HG02981 (cell line): ENCODE measurements around the gene LYRM1.
"Not testable (repeated sequence)": the region's sequence is repeated elsewhere in the genome, so short reads cannot be mapped to it uniquely, and the experiment has no call there.

Source experiments
- ATAC-seq: cut with Tn5 transposase; IDR thresholded peaks from one replicate; pipeline ENCODE4 v1.9.1; 2021; ENCODE audit warnings: mild to moderate bottlenecking, moderate library complexity; ENCODE audit not compliant: unreplicated experiment

LYRM1 gene

DNA sequence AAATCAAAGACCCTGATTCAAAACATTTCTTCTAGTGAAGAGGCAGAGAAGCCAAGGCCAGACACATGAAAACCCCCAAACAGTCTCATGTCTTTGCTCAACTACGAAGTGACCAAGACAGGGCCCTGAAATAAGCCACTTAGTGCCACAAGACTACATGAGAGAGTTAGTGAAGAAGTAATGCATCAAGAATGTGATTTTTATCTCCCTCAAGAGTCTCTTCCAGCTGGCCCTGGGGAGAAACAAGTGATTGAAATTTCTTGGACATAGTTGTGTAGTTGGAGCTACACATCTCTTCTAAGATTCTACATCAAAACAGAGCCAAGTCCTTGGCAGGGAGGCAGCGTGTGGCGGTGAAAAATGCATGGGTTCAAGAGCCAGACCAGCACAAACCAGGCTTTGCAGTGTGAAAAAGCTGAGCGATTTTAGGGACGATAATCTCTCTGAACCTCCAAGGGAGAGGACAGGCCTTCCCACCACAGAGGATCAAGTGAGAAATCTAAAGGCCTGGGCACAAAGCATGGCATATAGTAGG lies 30.6 kb downstream of the LYRM1 start:
- ATAC-seq, result no peak

DNA sequence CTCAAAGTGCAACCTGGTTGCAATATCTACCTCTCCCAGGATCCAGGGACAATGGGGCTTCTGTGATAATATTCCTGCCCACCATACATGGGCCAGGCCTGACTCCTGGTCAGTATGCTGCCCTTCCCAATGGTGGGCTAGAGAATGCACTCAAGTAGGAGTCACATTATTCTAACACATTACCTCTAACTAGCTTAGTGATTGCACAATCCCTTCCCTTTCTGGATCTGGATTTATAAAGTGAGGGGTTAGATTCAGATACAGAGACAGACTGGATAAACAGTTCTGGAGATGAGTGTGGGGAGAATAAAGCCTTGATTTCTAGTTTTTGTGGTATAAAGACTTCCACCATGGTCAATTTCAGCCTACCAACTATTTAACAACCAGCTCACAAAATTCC lies 33.0 kb downstream of the LYRM1 start:
- ATAC-seq, result no peak

DNA sequence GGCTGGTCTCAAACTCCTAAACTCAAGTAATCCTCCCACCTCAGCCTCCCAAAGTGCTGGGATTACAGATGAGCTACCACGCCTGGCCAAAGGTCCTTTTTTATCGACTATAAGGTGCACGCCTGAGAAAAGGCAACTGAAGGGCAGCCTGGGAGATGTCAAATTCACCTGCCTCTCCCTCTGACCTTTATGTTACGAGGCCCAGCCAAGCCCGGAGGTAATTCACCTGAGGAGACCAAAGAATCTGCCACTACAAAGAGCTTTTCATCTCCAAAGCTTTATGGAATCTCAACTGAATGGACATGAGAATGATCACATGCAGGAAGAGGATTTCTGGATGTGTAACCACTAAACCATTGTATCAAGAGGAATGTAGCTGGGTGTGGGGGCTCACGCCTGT lies 37.2 kb downstream of the LYRM1 start:
- no peak for ATAC-seq

DNA sequence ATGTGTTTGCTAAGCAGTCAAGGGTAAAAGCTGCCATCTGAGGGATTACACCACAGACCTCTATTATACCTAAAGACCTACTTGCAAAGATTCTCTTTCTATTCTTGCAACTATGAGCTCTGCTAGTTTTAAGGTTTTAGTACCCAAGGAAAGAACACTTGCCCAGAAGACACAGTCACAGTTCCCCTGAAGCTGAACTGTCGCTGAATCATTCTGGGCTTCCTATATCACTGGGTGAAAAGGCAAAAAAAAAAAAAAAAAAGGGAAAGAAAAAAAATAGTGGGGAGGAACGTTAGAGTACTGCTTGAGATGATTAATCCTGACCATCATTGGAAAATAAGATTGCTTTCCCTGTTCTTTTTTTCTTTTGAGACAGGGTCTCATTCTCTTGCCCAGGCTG lies 37.9 kb downstream of the LYRM1 start:
- no peak for ATAC-seq

DNA sequence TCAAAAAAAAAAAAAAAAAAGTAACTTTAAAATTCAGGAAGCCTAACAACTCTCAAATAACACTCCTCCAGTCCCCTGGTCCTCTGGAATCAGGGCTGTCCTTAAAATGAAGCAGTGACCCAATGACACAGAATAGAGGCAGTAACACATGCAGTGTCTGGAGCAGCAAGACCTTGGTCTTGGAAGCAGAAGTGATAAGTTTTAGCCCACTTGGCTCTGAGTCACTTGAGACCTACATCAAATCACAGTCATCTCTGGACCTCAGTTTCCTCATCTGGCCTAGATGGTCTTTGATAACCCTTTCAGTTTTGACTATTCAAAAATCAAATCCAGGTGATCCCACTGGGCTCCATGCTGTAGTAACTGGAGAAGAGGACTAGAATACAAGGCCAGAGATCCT lies 39.0 kb downstream of the LYRM1 start:
- no peak for ATAC-seq

DNA sequence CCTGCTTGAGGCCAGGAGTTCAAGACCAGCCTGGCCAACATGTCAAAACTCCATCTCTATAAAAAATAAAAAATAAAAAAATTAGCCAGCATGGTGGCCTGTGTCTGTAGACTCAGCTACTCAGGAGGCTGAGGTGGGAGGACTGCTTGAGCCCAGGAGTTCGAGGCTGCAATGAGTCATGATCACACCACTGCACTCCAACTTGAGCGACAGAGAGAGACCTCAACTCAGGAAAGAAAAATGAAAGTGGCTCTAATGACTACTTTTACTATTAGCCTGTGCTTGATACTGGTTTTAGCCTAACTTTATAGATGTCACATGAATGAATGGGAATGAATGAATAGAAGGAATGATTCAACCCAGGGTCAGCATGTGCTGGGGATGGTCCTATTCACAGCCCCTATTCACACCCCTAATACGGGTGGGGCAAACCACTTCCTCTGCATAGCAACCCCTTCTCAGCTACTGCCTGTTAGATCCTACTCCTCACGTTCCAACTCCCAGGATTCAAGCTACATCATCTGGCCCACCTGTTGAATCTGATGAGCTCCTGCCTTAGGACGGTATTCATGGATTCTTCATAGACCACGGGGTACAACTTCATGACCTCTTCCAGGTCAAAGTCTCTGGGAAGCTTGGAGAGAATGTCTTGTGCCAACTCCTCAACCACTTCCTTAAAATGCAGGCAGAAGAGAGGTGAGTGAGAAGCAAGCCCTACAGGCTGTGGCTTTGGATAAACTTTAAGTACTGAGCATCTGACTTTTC lies 40.5 kb downstream of the LYRM1 start:
- no peak for ATAC-seq

DNA sequence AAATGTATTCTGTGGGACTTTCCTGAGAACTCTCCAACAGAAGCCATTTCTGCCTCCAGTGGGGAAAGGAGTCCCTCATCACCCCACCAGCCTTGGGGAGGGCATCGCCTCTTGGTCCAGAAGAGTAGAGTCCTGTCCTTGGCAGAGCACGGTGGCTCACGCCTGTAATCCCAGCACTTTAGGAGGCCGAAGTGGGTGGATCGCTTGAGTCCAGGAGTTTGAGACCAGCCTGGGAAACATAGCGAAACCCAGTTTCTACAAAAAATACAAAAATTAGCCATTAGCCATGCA lies 41.0 kb downstream of the LYRM1 start:
- no peak for ATAC-seq

DNA sequence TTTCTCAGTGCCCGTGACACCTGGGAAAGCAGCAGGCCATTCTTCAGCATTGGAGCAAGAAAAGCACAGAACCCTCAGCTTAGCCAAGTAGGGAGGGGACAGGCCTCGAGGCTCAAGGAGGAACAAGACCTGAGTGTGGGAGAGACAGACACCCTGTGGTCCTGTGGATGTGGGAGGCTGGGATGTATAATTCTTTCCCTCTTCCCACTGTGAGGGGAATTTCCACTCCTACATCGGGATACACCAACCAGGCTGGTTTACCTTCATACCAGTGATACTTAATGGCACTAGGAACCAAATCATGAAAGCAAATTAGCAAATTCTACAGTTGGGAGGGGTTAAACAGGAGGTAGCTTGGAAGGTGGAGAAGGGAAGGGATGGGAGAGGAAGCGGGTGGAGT lies 41.7 kb downstream of the LYRM1 start:
- no peak for ATAC-seq

DNA sequence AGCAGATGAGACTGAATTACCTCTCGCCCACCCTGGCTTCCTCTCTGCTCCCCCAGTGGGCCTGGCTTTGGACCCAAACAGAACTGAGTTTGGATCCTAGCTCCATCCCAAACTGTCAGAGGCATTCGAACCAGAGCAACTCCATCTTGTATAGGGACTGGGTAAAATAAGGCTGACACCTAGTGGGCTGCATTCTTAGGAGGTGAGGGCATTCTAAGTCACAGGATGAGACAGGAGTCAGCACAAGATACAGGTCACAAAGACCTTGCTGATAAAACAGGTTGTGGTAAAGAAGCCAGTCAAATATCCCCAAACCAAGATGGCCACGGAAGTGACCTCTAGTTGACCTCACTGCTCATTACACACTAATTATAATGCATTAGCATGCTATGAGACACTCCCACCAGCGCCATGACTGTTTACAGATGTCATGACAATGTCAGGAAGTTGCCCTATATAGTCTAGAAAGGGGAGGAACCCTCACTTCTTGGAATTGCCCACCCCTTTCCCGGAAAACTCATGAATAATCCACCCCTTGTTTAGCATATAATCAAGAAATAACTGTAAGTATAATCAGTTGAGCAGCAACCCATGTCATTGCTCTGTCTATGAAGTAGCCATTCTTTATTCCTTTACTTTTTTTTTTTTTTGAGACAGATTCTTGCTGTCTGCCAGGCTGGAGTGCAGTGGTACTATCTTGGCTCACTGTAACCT lies 44.4 kb downstream of the LYRM1 start:
- no peak for ATAC-seq

DNA sequence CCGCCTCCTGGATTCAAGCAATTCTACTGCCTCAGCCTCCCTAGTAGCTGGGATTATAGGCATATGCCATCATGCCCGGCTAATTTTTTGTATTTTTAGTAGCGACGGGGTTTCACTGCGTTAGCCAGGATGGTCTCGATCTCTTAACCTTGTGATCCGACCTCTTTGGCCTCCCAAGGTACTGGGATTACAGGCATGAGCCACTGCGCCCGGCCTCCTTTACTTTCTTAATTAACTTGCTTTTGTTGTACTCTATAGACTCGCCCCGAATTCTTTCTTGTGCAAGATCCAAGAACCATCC lies 45.0 kb downstream of the LYRM1 start:
- ATAC-seq, result not testable (repeated sequence)

DNA sequence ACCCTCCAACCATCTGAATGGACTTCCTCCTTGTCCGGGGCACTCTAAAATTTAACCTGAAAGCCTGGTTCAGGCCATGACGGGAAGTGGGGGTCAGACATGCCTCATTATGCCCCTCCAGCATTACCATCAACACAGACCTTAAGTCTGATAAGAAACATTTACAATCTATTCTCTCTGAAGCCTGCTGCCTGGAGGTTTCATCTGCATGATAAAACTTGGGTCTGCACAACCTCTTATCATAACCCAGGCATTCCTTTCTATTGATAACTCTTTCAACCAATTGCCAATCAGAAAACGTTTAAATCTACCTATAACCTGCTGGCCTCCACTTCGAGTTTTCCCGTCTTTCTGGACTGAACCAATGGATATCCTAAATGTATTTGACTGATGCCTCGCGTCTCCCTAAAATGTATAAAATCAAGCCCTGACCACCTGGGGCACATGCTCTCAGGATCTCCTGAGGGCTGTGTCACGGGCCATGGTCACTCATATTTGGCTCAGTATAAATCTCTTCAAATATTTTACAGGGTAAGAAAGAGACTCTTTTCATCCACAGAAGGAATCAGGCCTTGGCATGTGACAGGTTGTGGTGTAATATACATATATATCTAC lies 45.6 kb downstream of the LYRM1 start:
- no peak for ATAC-seq

DNA sequence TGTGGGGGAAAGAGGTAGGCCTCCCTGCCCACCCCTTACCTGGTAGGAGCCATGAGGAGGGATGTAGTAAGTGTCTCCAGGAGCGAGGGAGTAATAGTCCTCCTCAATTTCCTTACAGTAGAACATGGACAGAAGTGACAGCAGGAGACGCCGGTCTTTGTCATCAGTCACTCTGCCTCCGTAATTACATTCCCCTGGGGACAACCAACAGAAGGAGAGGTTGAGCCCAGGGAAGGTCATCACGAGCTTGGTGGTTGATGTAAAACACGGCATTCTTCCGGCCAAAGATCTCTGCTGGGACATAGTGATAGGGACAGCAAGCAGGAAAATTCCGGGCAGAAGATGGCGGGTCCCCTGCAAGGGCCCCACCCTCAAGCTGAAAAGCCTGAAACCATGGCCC lies 47.9 kb downstream of the LYRM1 start:
- ATAC-seq, result no peak

DNA sequence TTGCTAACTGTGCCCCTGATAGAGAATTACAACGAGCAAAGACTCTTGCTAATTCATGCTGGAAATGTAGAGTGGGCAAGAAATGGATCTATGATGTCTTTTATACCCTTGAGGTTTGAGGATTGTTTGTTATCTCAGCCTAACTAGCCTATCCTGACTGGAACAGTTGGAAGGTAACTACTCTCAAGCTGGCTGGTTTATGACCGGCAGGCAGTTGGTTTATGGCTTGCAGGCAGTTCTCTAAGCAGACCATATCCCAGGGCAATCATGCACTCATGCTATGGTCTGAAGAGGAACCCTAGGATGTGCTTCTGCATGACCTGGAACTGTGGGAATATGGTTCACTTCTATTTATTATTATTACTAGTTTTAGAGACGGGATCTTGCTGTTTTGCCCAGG lies 49.1 kb downstream of the LYRM1 start:
- no peak for ATAC-seq

DNA sequence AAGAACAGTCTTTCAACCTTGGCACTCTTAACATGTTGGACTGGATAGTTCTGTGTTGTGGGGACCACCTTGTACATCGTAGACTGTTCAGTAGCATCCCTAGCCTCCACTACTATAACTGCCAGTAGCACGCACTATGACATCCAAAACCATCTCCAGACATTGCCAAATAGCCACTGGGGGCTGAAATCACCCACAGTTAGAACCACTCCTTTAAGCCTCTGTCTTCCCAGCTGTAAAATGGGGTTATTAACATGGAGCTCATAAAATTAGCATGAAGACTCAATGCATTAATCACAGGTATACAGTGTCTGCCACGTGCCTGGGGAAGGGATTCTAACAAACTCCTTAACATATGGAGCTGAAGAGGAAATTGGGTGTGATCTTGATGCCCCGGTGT lies 49.7 kb downstream of the LYRM1 start:
- no peak for ATAC-seq

DNA sequence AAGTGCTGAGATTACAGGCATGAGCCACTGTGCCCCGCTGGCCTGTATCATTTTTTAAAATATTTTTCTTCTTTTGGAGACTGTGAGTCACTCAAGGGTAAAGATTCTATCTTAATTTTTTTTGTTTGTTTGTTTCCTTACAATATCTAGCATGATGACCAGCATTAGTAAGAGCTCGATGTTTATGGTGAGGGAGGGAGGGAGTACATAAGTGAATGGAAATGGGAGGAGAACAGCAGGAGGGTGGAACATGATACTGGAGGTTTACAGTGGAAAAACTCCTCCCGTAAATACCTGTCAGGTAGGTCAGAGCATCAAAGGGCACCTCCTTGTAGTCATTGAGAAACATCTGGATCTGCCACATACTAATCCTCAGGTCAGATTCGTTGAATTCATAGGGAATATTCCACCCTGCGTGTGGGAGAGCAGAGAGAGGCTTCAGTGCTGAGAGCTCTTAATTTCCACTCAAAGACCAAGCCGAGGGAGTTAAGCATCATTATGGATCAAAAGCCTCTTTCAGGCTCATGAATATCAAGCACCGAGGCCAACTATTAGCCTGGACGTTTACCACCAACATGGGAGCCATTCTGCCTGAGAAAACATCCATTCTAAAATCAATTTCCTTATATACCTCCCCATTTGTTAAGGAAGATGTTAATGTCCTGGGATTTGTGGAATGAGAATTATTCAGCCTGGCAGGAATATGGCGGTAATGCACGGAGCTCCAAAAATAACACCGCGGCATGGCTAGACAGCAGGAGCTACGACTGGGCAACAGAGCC lies 51.8 kb downstream of the LYRM1 start:
- no peak for ATAC-seq

DNA sequence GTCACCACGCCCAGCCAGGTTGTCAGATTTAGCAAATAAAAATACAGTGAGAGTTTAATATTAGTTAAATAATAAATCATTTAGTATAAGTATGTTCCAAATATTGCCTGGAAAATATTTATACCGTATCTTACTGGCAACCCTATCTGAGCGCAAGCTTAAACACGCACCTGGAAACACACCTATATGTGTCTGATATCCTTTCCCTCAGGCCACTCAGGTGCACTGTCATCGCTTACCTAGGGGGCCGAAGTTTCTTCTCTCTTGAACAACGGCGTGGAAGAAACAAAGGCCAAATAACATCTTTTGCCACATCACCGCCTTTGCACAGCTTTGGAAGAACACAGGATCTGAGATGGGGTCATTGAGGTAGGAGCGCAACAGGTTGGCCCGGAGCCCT lies 54.0 kb downstream of the LYRM1 start:
- no peak for ATAC-seq

DNA sequence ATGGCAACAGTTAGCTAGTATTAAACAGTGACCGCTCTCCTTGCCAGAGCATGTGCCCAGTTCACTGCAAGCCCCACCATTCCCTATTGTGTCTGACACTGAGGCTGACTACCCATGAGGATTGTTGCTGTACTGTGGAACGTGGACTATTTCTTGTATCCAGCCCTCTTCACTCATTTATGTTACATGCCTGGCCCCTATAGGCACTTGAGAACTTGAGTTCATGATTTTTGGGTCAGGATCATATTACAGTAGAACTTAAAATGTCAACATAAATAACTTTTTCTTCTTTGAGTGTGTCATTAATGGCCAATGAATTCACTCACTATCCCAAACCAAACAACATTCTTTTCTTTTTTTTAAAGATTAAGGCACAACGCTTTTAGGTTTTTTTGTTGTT lies 55.7 kb downstream of the LYRM1 start:
- no peak for ATAC-seq

DNA sequence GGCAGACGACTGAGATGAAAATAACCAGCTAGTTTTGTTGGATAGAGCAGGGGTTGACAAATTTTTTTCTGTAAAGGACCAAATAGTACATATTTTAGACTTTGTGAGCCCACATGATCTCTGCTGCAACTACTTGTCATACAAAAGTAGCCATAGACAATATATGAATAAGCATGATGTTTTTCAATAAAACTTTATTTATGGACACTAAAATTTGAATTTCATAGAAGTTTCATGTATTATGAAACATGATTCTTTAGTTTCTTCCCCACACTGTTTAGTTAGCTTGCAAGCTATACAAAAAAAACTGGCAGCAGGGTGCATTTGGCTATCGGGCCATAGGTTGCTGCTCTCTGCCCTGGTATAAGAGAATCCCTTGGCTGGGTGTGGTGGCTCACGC lies 56.6 kb downstream of the LYRM1 start:
- no peak for ATAC-seq

DNA sequence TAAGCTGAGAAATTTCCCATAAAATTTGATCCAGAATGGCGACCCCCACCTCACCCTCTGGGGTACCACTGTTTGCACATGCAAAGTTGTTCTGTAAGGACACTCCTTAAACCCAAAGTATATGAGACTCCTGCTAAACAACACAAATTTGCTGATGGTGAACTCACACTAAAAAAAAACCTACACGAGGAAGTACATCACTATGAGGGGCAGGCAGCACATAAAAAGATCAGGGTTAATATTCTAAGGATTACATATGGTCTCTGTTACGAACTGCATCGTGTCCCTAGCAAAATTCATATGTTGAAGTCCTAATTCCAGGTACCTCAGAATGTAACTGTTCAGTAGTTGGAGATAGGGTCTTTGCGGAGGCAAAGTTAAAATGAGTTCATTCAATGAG lies 60.3 kb downstream of the LYRM1 start:
- ATAC-seq, result no peak

DNA sequence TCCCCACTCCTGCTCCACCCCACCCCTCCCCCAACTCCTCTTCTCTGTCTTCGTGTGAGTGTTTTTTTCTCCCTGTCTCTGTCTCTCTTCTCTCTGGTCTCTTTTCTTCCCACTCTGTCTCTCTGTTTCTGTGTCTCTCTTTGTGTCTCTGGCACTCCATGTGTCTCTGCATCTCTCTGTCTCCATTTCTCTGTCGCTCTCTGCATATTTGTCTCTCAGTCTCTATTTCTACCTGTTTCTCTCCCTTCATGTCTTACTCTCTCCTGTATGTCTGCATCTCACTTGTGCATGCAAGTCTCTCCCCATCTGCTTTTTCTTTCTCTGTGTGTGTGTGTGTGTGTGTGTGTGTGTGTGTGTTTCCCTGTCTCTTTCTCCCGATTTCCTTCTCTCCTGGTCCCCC lies 68.2 kb downstream of the LYRM1 start:
- ATAC-seq, result no peak

DNA sequence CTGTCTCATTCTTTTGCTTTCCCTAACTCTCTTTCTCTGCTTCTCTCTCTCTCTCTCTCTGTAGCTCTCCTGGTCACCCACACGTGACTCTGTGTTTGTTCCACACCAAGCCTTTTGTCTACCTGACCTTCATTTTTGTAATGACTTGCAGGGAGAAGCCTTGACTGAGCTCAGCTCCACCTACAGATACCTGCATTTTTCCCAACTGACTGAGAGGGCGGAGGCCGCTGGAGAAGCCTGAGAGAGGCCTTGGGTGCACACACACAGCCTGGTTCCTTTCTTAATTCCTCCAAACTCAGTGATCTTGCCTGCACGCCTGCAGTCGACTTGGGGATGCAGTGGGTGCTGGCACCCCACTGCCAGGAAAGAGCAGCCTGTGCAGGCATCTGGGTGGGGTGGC lies 68.8 kb downstream of the LYRM1 start:
- ATAC-seq, result no peak

DNA sequence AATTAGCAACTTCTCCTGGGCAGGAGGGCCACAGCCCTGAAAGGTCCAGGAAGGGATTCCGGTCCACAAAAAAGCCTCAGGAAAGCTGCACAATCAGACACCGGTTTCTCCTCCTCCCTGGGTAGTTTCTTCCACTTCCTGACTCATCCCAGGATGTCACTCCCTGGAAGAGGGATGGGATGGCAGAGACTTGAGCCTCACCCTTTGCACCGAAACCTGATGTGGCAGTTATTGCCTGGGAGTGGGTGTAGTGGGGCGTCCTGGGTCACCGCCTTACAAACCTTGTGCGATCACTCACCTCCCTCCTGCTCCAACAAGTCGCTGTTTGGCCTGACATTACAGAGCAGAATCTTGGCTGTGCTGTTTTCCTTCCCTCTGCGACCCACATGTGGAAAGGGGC lies 70.8 kb downstream of the LYRM1 start:
- ATAC-seq, result no peak
